ENCODE measurements around the gene DLG2.
"Not testable (repeated sequence)": the region's sequence is repeated elsewhere in the genome, so short reads cannot be mapped to it uniquely, and the experiment has no call there.

Gene DLG2

DNA sequence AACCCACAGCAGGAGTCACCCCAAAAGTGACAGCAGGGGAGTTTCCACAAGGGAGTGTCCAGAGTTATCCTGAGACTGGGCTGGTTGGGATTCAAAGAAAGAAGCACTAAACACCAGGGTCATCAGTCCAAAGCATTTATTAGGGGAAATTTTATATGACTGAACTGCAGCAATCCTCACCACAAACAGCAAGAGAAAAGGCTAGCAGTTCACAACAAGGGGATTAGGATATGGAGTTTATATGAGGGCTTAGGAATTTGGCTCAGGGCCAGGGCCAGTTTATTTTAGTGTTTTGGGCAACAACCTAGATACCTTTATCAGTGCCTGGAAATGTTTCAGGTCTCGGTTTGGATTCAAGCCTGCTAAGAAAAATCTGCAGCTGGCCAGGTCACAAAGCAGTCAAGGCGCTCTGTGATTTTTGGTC lies 16.1 kb upstream of the DLG2 start:
- DNase-seq (ENCODE audit: low read depth): peak; percentile 35

DNA sequence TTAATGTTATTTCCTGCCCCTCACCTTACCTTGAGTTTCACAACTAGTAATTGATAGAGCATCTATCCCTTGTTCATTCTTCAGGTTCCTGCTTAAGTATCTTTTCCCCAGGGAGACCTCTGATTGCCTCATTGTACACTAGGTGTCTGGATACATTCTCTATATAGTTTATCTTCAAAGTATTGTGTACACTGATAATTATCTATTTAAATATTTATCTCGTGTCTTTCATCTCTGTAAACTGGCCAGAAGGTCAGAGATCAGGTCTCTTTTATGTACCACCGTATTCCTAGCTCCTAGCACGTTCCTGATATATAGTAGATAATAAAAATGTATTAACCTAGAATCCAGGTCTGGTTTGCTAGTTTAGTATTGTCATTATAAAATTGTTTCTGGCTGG lies 7.6 kb upstream of the DLG2 start:
- no peak for DNase-seq (ENCODE audit: low read depth)

DNA sequence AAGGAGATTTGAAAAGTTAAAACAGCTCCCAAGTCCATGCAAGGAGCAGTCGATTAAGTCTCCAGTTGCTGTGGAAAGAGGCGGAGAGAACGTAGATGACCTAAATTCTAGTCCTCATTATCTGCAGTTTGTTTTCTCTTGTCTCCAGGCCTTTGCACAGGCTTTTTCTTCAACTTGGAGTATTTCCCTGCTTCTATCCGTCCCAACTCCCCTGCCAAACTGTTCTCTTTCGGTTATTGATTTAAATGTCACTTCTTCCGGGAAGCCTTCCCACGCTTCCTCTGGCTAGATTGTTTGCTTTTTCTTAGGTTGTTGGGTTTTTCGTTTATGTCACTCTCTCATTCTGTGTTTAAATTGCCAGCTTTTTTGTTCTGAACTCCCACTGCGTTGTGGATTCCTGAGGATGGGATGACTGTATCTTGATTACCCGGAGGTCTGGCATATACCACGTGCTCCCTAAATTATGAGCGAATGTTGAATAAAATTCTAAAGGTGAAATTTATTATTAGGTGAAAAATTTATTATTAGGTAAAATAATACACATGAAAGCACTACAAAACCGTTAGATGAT lies 1.7 kb upstream of the DLG2 start:
- no peak for DNase-seq (ENCODE audit: low read depth)

DNA sequence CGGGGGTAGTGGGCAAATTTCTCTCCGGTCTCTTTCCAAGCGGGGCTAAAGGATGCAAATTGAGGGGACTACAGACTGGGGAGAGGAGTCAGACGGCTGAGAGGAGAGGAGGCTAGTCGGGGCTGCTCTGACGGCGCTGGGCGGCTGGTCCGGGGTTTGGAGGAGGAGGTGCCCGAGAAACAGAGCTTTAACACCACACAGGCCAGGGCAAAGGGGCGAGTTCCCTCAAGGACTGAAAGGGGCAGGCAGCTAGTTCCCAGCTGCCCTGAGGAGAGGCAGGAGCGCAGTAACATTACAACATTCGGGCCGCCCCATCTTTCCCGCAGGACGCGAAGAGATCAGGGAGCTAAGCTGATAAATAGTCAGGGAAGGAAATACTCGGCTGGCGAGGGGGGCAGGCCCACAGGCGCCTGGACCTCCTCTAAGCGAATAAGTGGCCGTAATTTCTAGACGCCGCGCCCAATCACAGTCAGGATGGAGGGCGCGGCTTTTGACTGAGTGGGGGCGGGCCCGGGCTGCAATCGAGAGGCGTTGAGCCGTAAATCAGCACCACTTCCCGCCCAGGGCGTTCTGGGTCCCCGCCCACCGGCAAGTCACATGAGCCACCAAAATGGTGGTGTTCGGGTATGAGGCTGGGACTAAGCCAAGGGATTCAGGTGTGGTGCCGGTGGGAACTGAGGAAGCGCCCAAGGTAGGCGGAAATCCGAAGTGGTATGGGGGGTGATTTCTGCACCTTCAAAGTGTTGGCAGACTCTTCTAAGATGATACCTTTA lies 1.0 kb upstream of the DLG2 start, which contains the start of gene TMEM126B:
TMEM126B (plus strand) TSS at position 596 of the 773 bp plus-strand sequence; CDS start at position 611, 15 bp downstream.
- peak; percentile 95 for DNase-seq (ENCODE audit: low read depth)

DNA sequence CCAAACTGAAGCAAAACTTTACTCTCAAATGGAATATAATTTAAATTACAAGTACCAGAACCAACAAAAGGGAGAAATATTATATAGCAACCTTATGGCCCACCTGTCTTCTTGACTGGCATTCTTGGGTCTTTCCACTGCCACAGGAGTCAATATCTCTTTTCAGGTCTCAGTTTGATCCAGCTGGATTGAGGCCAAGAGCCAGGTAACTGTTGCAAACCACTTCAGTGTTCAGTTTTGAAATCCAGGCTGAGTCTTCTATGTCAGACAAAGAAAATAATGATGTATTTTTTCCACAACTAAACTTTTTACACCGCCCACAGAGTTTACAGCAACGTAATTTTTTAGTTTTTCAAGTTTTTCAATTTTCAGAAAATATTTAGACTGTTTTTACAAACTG lies 648 bp downstream of the DLG2 start:
- DNase-seq (ENCODE audit: low read depth): no peak

DNA sequence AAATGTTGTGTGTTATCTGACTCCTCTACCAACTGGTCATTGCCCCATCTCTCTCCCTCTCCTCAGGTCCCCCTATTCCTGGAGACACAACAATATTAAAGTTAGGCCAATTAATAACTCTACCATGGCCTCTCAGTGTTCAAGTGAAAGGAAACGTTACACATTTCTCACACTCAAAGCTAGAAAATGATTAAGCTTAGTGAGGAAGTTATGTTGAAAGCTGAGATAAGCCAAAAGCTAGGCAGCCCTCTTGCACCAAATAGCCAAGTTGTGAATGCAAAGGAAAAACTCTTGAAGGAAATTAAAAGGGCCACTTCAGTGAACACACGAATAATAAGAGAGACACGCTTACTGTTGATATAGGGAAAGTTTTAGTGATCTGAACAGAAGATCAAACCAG lies 6.9 kb downstream of the DLG2 start:
- no peak for DNase-seq (ENCODE audit: low read depth)

DNA sequence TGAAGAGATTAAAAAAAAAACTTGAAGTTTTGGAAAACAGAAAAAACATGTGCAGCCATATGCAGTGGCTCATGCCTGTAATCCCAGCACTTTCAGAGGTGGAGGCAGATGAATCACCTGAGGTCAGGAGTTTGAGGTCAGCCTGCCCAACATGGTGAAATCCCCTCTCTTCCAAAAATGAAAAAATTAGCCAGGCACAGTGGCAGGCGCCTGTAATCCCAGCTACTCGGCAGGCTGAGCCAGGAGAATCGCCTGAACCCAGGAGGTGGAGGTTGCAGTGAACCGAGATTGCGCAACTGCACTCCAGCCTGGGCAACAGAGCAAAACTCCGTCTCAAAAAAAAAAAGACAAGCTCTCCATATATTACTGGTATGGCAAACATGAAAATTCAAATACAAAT lies 7.6 kb downstream of the DLG2 start:
- peak; percentile 20 for DNase-seq (ENCODE audit: low read depth)

DNA sequence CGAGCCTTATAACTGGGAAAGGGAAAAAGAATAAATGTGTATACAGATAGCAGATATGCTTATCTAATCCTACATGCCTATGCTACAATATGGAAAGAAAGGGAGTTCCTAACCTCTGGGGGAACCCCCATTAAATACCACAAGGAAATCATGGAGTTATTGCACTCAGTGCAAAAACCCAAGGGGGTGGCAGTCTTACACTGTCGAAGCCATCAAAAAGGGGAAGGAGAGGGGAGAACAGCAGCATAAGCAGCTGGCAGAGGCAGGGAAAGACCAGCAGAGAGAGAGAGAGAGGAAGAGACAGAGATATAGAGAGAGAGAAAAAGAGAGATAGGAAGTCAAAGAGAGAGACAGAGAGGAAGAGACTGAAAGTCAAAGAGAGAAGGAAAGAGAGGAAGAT lies 15.5 kb downstream of the DLG2 start:
- not testable (repeated sequence) for DNase-seq (ENCODE audit: low read depth)

DNA sequence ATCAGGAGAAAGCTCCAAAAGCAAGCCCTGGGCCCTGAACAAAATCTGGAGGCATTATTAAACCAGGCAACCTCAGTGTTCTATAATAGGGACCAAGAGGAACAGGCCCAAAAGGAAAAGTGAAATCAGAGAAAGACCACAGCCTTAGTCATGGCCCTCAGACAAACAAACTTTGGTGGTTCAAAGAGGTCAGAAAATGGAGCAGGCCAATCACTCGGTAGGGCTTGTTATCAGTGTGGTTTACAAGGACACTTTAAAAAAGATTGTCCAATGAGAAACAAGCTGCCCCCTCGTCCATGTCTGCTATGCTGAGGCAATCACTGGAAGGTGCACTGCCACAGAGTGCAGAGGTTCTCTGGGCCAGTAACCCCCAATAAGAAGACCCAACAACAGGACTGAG lies 17.9 kb downstream of the DLG2 start:
- not testable (repeated sequence) for DNase-seq (ENCODE audit: low read depth)

DNA sequence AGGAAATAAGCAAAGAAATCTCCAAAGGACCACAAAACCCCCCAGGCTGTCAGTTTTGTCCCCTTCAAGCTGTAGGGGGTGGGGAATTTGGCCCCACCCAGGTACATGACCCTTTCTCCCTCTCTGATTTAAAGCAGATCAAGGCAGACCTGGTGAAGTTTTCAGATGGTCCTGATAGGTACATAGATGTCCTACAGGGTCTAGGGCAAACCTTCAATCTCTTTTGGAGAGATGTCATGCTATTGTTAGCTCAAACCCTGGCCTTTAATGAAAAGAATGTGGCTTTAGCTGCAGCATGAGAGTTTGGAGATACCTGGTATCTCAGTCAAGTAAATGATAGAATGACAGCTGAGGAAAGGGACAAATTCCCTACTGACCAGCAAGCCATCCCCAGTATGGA lies 18.5 kb downstream of the DLG2 start:
- not testable (repeated sequence) for DNase-seq (ENCODE audit: low read depth)

DNA sequence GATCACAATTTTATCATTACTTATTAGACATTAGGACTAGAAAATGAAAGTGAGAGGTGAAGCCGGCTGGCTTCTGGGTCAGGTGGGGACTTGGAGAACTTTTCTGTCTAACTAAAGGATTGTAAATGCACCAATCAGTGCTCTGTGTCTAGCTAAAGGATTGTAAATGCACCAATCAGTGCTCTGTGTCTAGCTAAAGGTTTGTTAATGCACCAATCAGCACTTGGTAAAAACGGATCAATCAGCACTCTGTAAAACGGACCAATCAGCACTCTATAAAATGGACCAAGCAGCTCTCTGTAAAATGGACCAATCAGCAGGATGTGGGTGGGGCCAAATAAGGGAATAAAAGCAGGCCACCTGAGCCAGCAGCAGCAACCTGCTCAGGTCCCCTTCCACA lies 20.9 kb downstream of the DLG2 start:
- DNase-seq (ENCODE audit: low read depth): not testable (repeated sequence)

DNA sequence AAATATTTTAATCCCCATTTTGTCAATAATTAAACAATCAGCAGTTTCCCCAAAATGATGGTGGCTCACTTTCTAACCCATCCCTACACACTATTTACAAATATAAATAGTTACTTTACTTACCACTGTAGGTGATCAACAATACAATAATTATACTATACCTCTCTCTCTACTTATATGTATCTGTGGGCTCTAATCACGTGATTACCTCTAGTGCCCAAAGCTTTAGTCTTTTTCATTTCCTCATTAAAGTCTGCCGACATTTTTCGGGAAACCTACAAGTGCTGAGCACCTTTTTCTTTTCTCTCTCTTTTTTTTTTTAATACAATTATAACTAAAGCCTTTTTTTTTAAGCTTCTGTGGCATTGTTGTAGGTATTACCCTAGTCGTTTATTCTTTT lies 23.9 kb downstream of the DLG2 start:
- DNase-seq (ENCODE audit: low read depth): no peak

DNA sequence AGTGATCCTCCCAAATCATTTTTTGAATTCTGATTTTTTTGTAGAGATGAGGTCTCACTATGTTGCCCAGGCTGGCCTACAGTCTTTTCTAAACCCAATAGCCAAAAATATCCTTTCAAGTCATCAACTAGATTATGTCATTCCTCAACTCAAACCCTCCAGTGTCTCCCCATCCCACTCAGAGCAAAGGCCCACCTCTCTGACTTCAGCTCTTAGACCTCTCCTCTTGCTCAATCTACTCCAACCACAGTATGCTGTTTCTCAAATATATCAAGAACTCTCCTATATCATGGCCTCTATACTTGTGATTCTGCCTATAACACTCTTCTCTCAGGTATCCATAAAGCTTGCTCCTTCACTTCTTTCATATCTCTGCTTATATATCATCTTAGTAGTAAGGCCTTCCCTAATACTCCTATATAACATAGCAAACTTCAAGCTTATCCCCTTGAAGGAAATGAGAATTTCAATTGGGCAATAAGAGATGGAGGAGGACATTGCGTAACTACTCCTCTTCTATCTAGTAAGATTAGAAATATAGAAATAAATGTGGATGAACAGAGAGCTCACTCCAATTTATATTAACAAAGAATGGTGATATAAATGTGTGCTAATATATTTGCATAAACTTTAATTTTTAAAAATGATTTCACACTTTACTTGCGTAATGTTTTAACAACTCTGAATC lies 24.5 kb downstream of the DLG2 start:
- peak; percentile 76 for DNase-seq (ENCODE audit: low read depth)

DNA sequence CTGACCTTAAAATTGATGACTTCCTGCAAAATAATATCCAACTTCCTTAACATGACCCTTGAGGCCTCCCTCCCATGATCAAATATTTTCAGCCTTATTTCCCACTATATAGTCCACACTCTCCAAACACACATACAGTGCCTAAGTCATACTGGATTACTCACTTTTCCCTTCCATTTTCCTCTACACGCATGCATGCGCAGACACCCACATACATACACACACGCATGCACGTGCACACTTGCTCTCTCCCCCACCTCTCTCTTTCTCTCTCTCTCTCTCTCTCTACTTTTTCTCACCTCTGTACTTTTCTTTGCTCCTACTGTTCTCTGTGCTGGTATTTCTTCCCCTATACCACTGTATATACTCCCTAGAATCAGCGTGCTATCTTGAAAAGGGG lies 28.1 kb downstream of the DLG2 start:
- no peak for DNase-seq (ENCODE audit: low read depth)

DNA sequence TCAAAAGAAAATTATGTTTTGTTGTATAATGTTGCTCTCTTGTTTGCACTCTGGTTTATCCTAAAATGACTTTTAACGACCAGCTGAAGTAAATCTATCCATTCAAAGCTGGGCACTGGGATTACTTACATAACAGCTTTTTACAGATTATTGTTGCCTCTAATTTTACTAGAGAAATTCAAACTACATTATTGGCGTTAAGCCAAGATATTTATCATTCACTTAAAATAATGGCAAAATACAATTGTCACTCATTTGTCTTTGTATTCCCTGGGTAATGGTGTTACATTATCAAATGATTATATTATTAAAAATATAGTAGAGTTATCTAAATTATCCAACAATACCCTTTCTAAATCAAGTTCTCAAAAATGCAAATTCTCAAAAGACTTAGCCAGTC lies 30.3 kb downstream of the DLG2 start:
- DNase-seq (ENCODE audit: low read depth): no peak

DNA sequence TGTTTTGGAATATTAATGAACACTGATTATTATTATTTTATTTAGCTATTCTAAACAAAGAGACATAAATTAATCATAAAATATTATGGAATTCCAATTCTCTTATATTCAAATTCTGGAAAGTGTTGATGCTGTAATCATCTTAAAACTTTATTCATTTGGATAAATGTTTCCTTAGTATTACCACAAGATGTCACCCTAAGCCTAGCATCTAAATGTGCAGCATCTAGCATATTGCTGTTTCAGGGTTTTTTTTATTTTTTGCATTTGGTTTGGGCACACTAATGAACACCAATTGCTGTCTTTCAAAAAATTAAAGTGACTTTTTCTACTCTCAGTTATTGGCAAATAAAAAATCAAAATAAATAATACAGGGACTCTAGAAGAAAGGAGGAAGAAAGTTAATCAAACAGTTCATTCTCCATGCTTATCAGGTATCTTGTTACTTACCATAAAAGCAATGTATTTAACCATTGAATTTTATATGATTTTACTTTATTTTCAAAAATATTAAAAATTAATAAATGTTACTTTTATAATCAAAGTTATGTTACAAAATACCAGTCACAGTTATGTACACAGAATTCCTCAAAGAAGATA lies 31.8 kb downstream of the DLG2 start:
- DNase-seq (ENCODE audit: low read depth): peak; percentile 55

DNA sequence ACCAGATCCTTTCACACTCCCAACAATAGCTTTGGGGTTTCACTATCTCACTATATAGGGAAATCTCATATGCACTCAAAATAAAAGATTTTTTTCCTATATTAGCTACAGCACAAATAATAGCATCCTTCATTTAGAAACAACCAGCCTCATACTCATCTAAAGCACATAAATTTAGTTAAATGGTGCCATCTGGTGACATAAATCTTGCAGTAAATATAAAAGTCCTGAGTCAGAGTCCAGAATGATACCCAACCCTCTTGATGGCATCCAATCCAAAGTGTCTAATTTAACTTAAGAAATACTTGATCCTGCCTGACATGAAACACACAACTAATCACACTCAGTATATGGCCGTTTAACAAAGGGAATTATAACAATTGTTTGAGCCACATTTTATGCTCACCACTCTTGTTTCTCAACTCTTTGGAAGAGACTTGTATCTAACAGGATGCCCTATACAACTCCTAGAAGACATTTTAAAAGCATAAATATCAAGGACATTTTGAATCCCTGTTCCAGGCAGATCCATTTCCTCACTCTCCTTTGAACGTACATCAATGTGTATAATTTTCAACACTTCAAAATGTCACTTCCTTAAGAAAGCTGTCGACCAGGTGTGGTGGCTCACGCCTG lies 36.2 kb downstream of the DLG2 start:
- DNase-seq (ENCODE audit: low read depth): peak; percentile 47

DNA sequence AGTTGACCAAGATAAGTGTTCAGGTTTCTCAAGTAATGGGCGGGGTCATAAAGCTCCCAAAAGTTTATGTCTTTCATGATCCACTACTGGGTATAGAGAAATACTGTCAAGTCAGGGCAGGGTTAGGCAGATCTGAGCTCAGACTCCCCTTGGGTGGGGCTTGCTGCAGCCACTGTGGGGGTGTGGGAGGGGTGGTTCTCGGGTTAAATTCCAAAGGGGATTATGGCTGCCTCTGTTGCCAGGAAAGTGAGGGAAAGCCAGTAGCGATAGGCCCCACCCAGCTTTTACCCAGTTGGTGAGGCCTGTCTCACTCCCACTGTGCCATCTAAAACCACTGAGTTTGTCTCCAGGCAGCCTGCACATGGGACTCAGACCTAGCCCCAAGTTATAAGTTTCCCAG lies 37.8 kb downstream of the DLG2 start:
- peak; percentile 1 for DNase-seq (ENCODE audit: low read depth)

DNA sequence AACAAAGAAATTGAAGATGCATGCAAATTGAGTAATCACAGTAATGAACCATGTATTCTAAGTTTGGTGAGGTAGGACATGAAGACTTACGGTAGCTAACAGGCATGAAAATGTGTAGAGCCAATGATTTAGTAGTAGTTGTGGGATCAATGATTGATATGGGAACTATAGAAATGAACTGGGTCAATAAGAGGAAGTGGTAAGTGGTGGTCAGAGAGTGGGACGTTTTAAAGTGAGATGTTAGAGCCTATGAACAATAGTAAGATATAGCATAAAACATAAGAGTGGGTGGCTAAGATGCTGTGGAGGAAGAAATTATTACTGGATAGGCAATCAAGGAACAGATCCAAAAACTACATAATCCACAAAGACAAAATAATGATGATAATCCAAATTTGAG lies 45.0 kb downstream of the DLG2 start:
- DNase-seq (ENCODE audit: low read depth): no peak

DNA sequence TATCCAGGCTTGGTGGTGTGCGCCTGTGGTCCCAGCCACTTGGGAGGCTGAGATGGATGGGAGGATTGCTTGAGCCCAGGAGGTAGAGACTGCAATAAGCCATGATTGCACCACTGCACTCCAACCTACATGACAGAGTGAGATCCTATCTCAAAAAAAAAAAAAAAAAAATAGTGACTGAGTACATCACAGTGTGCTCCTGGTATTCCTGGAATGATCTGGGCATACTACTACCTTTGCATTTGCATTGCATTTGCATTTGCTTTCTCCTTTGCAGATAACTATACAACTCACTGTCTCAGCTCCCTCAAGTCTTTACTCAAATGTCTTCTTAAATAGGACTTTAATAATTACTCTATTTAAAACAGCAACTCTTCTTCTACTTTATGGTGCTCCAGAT lies 51.8 kb downstream of the DLG2 start:
- no peak for DNase-seq (ENCODE audit: low read depth)

DNA sequence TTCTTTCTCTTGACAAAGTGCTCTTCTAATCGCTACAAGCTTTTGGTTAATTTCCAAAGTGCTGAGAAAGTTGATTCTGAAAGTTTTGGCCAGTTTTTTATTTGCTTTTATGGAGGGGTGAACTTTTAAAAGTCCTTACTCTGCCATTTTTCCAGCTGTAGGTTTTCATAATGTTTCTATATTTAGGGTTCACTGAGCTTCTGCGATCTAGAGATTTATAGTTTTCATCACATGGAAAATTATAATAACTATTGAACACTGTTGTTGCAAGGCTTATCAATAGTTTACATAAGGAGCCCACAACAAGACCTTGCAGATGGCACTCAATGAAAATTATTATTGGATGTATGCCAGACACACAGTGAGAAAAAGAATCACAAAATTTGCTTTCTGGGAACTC lies 55.1 kb downstream of the DLG2 start:
- DNase-seq (ENCODE audit: low read depth): no peak

DNA sequence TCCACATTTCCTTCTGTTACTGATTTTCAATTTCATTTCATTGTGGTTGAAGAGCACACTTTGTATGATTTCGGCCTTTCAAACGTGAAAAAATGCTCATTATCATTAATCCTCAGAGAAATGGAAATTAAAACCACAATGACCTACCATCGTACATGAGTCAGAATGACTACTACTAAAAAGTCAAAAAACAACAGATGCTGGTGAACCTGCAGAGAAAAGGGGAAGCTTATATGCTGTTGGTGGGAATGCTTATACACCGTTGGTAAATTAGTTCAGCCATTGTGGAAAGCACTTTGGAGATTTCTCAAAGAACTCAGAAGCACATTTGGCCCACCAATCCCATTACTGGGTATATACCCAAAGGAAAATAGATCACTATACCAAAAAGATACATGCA lies 57.6 kb downstream of the DLG2 start:
- no peak for DNase-seq (ENCODE audit: low read depth)
